Lower leg skin (tissue), 3 donors: Measurements from ENCODE around the gene ARHGEF25.

Experiments
- POLR2A ChIP-seq, 2 donors: fragments of 450-650 bp; IDR thresholded peaks; one replicate each; pipeline ENCODE4 v1.6.1; 2016 to 2017; ENCODE audit warnings: antibody characterized with exemption in 2 of 2, mild to moderate bottlenecking in 1 of 2, moderate library complexity in 1 of 2
- TF ChIP-seq, protein P1 (sequence below), 3 donors: fragments of 450-650 bp; IDR thresholded peaks; one replicate each; pipeline ENCODE4 v1.5.1; 2016; ENCODE audit warnings: antibody characterized with exemption in 3 of 3, mild to moderate bottlenecking in 3 of 3, moderate library complexity in 2 of 3

DNA sequence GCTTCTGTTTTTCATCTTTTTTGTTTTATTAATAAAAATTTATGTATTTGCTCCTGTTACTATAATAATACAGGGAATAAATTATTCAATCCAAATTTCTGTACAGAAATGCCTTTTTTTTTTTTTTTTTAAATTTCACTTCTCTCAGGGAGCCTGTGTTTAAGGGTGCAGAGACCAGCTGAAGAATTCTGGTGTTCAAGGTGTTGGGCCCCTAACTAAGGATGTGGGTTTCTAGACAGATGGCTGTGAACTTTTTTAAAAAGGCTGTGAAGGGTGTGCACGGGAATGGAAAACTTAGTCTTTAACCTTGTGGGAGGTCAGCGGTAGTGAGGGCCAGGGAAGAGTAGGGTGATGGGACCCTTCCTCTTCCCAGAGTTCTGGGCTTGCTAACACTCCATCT lies 7.9 kb upstream of the ARHGEF25 start:
- TF ChIP-seq, protein P1, sequence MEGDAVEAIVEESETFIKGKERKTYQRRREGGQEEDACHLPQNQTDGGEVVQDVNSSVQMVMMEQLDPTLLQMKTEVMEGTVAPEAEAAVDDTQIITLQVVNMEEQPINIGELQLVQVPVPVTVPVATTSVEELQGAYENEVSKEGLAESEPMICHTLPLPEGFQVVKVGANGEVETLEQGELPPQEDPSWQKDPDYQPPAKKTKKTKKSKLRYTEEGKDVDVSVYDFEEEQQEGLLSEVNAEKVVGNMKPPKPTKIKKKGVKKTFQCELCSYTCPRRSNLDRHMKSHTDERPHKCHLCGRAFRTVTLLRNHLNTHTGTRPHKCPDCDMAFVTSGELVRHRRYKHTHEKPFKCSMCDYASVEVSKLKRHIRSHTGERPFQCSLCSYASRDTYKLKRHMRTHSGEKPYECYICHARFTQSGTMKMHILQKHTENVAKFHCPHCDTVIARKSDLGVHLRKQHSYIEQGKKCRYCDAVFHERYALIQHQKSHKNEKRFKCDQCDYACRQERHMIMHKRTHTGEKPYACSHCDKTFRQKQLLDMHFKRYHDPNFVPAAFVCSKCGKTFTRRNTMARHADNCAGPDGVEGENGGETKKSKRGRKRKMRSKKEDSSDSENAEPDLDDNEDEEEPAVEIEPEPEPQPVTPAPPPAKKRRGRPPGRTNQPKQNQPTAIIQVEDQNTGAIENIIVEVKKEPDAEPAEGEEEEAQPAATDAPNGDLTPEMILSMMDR (IDR thresholded peaks at IDR 0.05): no peak
- no peak for TF ChIP-seq POLR2A (IDR thresholded peaks at IDR 0.05)
